Esophagus muscularis mucosa (tissue), 4 donors: Measurements from ENCODE around the gene LSM8. TPM values are rescaled to one million over a fixed set of nuclear protein-coding genes. Genes with fewer than 3 reads are reported as not detected.

Experiments used
- DNase-seq: peaks from one replicate; pipeline ENCODE4 v3.0.0-alpha.2; 2017; ENCODE audit errors: extremely low spot score
- H3K27ac ChIP-seq, 4 donors: fragments of 200-600 bp; sonication (generic); replicated peaks in 1 of 4; 1 replicate in 3 of 4; 2 replicates in 1 of 4; pipeline ENCODE4 v1.5.1; 2016 to 2019; ENCODE audit warnings: mild to moderate bottlenecking in 1 of 4
- H3K27me3 ChIP-seq, 4 donors: fragments of 200-600 bp; sonication (generic); one replicate each; pipeline versions ENCODE4 v1.5.1 to v1.6.0; 2016 to 2019
- H3K36me3 ChIP-seq, 4 donors: fragments of 200-600 bp; sonication (generic); one replicate each; pipeline ENCODE4 v1.5.1; 2016 to 2019
- H3K4me1 ChIP-seq, 4 donors: fragments of 200-600 bp; sonication (generic); one replicate each; pipeline ENCODE4 v1.5.1; 2016 to 2019
- H3K4me3 ChIP-seq, 4 donors: fragments of 200-600 bp; sonication (generic); 1 replicate in 2 of 4; 2 replicates in 2 of 4; pipeline ENCODE4 v1.5.1; 2016 to 2019; ENCODE audit warnings: mild to moderate bottlenecking in 4 of 4, moderate library complexity in 1 of 4
- H3K9me3 ChIP-seq, 4 donors: fragments of 200-600 bp; sonication (generic); 1 replicate in 3 of 4; 2 replicates in 1 of 4; pipeline ENCODE4 v1.5.1; 2016 to 2019
- CTCF ChIP-seq, 3 experiments: fragments of 200-600 bp in 2 of 3; fragments of 450-650 bp in 1 of 3; sonication (generic) in 2 of 3; IDR thresholded peaks; one replicate each; pipeline ENCODE4 v1.5.1; 2017 to 2019; ENCODE audit warnings: antibody characterized with exemption in 3 of 3, mild to moderate bottlenecking in 2 of 3, moderate library complexity in 1 of 3
- EP300 ChIP-seq: sonication (generic); formaldehyde crosslinking; IDR thresholded peaks from one replicate; pipeline ENCODE4 v1.6.1; 2017; ENCODE audit warnings: antibody characterized with exemption
- POLR2A ChIP-seq: fragments of 450-650 bp; IDR thresholded peaks from one replicate; pipeline ENCODE4 v1.6.1; 2017; ENCODE audit warnings: antibody characterized with exemption, moderate library complexity, mild to moderate bottlenecking, low read depth
- POLR2AphosphoS5 ChIP-seq, 2 donors: sonication (generic); formaldehyde crosslinking; IDR thresholded peaks; one replicate each; pipeline ENCODE4 v1.6.1; 2017; ENCODE audit warnings: antibody characterized with exemption in 2 of 2
- WGBS: methylation state at CpG from one replicate; pipeline ENCODE4 v1.1.5; 2018; 5-methylcytosine and 5-hydroxymethylcytosine counted together
- intact Hi-C: fragments of 100-400 bp; cut with DNase I; formaldehyde crosslinking; loops from one replicate; pipeline ENCODE4 v1.15.1; 2023
- total RNA-seq, 4 donors: library from RNA; depleted of rRNA; stranded (reverse); fragments of >200 nt; gene quantifications; one replicate each; pipeline versions ENCODE4 v1.1.0 to v1.2.1, GENCODE V29; 2016

The LSM8 gene
- total RNA-seq, 4 donors from 2014 or later, result 22.1 to 28.1 (median 26.3) TPM

DNA sequence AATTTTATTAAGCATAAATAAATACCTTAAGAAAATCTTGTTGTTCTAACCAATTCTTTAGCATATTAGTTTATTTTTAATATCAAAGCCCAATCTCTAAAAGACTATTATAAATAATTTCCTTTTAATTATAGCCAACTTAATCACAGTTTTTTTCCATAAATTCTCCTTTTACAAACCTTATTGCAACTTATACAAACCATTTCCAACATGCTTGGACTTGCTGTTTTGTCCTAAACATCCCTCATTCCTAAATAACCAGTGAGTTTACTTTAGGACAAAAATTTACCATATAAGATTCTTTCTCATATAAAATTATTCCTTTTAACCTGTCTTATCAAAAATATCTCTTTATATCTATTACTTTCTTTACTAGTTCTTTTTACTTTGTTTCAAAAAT lies 25.2 kb upstream of the LSM8 start:
- Histone ChIP-seq H3K27ac (no peak overlapping the region), H3K9me3 (no peaks in the 10 kb centered on the region), H3K4me1 (no peaks in the 10 kb centered on the region), H3K36me3 (no peaks in the 10 kb centered on the region), H3K27me3 (no peaks in the 10 kb centered on the region), H3K4me3 (no peak overlapping the region)
- no peak for DNase-seq
- TF ChIP-seq POLR2A (no peak), CTCF (IDR thresholded peaks at IDR 0.05) (no peak), EP300 (no peak), POLR2AphosphoS5 (IDR thresholded peaks at IDR 0.05) (no peak)
- intact Hi-C loops, result no loop called here

DNA sequence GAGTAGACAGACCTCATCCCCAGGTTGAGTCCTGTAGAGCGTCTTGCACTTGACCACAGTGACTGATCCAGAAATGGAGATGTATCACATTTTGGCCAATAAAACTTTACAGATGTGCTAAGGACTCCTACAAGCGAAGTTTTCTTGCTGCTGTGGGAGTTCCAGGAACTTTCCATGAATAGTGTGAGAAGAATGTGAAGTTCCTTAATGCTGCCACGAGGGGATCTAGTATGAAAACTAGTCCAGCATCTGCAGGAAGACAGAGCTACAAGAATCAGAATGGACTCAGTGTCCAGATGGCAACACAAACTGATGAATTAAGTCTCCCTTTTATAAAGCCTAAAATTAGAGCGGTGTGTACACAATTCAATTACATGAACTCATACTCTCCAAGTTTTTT lies 14.8 kb upstream of the LSM8 start:
- WGBS, result 67% methylated on average over 4 of the region's 4 CpGs
- Histone ChIP-seq H3K4me3 (no peak overlapping the region), H3K4me1 (no peaks in the 10 kb centered on the region), H3K9me3 (no peaks in the 10 kb centered on the region), H3K27ac (no peak overlapping the region), H3K36me3 (no peaks in the 10 kb centered on the region), H3K27me3 (no peaks in the 10 kb centered on the region)
- intact Hi-C loops, result no loop called here
- no peak for TF ChIP-seq EP300
- no peak for TF ChIP-seq CTCF (IDR thresholded peaks at IDR 0.05)
- TF ChIP-seq POLR2A, result no peak
- no peak for TF ChIP-seq POLR2AphosphoS5 (IDR thresholded peaks at IDR 0.05)
- no peak for DNase-seq

DNA sequence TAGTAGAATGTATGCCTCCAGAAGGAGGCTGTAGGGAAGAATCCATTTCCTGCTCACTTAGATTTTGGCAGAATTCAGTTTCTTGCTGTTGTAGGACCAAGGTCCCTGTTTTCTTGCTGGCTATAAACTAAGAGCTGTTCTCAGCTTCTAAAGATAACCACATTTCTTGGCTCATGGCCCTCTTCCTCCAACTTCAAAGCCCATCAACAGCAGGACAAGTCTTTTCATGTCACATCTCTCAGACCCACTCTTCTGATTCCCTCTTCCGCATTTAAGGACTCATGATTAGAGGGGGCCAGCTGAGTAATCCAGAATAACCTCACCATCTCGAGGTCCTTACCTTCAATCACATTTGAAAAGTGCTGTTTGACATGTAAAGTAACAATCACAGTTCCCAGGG lies 8.2 kb upstream of the LSM8 start:
- Histone ChIP-seq H3K27ac (no peak overlapping the region), H3K4me3 (no peak overlapping the region), H3K4me1 (no peaks in the 10 kb centered on the region), H3K9me3 (no peaks in the 10 kb centered on the region), H3K27me3 (no peaks in the 10 kb centered on the region), H3K36me3 (no peaks in the 10 kb centered on the region)
- TF ChIP-seq CTCF (IDR thresholded peaks at IDR 0.05) (no peak), POLR2A (no peak), POLR2AphosphoS5 (IDR thresholded peaks at IDR 0.05) (no peak), EP300 (no peak)
- intact Hi-C loops, result no loop called here
- WGBS, result 78% methylated on average over 2 of the region's 2 CpGs
- no peak for DNase-seq

GRCh38 chr7:118179191-118179590 lies 4.8 kb upstream of the LSM8 start:
- Histone ChIP-seq H3K4me1 (peaks cover 6 to 10% (median 8%) of the 10 kb centered on the region in 4 donors), H3K36me3 (no peaks in the 10 kb centered on the region), H3K27me3 (no peaks in the 10 kb centered on the region), H3K9me3 (no peaks in the 10 kb centered on the region), H3K27ac (no peak overlapping the region), H3K4me3 (no peak overlapping the region)
- TF ChIP-seq POLR2A (no peak), EP300 (no peak), POLR2AphosphoS5 (IDR thresholded peaks at IDR 0.05) (no peak), CTCF (IDR thresholded peaks at IDR 0.05) (no peak)
- WGBS, result 100% methylated on average over 2 of the region's 2 CpGs
- intact Hi-C loops, result no loop called here
- DNase-seq, result no peak
